Brain microvascular endothelial cell (primary cell): ENCODE data around the gene SCD5.

Source experiments
- DNase-seq: peaks from one replicate; pipeline ENCODE4 v3.0.0-alpha.2; 2020
- H3K27ac ChIP-seq: fragments of 250-450 bp; sonication (Bioruptor Pico); 2 replicates; pipeline ENCODE4 v1.5.1; 2020; ENCODE audit warnings: mild to moderate bottlenecking, moderate library complexity
- H3K27me3 ChIP-seq: fragments of 250-450 bp; sonication (Bioruptor Pico); replicated peaks from 2 replicates; pipeline ENCODE4 v1.5.1; 2020; ENCODE audit warnings: mild to moderate bottlenecking
- H3K36me3 ChIP-seq: fragments of 250-450 bp; sonication (Bioruptor Pico); replicated peaks from 2 replicates; pipeline ENCODE4 v1.5.1; 2020; ENCODE audit warnings: mild to moderate bottlenecking
- H3K4me3 ChIP-seq: 2 replicates; pipeline ENCODE4 v1.5.1; 2011; ENCODE audit warnings: low read depth, mild to moderate bottlenecking, control low read depth, low read length, moderate library complexity
- in situ Hi-C: cut with HindIII; loops from 2 replicates; pipeline ENCODE4 v1.10.0; 2017; ENCODE audit warnings: low sequenced_read_pairs, low pct_ligation_motif_present
- TF ChIP-seq, protein P1 (sequence below): IDR thresholded peaks from 2 replicates; pipeline ENCODE4 v1.5.1; 2011; ENCODE audit warnings: low read depth, mild to moderate bottlenecking, moderate library complexity, low read length, control low read depth, inconsistent platforms; ENCODE audit errors: missing control alignments

SCD5 gene

GRCh38 chr4:82692101-82692780 is 106.4 kb downstream of the SCD5 start:
- H3K27ac ChIP-seq = no peak overlapping the region
- DNase-seq = no peak
- in situ Hi-C loops = no loop called here

GRCh38 chr4:82691431-82691830 is 107.2 kb downstream of the SCD5 start:
- TF ChIP-seq, protein P1, sequence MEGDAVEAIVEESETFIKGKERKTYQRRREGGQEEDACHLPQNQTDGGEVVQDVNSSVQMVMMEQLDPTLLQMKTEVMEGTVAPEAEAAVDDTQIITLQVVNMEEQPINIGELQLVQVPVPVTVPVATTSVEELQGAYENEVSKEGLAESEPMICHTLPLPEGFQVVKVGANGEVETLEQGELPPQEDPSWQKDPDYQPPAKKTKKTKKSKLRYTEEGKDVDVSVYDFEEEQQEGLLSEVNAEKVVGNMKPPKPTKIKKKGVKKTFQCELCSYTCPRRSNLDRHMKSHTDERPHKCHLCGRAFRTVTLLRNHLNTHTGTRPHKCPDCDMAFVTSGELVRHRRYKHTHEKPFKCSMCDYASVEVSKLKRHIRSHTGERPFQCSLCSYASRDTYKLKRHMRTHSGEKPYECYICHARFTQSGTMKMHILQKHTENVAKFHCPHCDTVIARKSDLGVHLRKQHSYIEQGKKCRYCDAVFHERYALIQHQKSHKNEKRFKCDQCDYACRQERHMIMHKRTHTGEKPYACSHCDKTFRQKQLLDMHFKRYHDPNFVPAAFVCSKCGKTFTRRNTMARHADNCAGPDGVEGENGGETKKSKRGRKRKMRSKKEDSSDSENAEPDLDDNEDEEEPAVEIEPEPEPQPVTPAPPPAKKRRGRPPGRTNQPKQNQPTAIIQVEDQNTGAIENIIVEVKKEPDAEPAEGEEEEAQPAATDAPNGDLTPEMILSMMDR = no peak
- H3K4me3 ChIP-seq = no peak overlapping the region
- in situ Hi-C loops = no loop called here
- H3K27me3 ChIP-seq = no peaks in the 10 kb centered on the region
- no peak overlapping the region for H3K27ac ChIP-seq
- no peak for DNase-seq
- H3K36me3 ChIP-seq = no peaks in the 10 kb centered on the region

More at GRCh38 chr4:82692101-82692780, 106.4 kb downstream of the SCD5 start:
- Histone ChIP-seq H3K27me3 (no peaks in the 10 kb centered on the region), H3K36me3 (no peaks in the 10 kb centered on the region), H3K4me3 (no peak overlapping the region)
- TF ChIP-seq, protein P1 = no peak

GRCh38 chr4:82688091-82688795 is 110.4 kb downstream of the SCD5 start:
- Histone ChIP-seq H3K36me3 (no peaks in the 10 kb centered on the region), H3K27me3 (no peaks in the 10 kb centered on the region), H3K4me3 (no peak overlapping the region), H3K27ac (no peak overlapping the region)
- TF ChIP-seq, protein P1 = no peak
- no peak for DNase-seq
- in situ Hi-C loops = no loop called here

- in situ Hi-C loops = no loop called here
- Histone ChIP-seq H3K36me3 (no peaks in the 10 kb centered on the region), H3K4me3 (no peak overlapping the region), H3K27me3 (no peaks in the 10 kb centered on the region), H3K27ac (no peak overlapping the region)
- no peak for DNase-seq
- TF ChIP-seq, protein P1 = no peak
Measured at GRCh38 chr4:82687531-82687930, 111.1 kb downstream of the SCD5 start.

DNA sequence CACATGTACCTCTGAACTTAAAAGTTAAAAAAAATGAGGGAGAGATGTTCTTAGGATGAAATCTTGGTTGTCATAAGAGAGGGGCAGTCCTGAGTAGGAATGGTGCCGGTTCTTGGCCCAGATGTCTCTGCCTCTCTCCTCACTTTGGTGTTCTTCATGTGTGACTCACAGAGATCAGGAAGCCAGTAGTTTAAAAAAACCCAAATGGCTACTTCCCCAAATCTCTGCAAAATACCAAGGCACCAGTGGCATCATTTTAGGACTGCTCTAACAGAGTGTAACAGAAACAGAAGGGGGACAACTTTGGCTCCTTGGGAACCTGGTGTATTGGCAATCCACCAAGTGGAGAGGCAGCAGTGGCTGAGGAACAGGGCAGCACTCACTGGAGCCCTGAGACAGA is 116.8 kb downstream of the SCD5 start:
- Histone ChIP-seq H3K27me3 (no peaks in the 10 kb centered on the region), H3K4me3 (no peak overlapping the region), H3K36me3 (no peaks in the 10 kb centered on the region), H3K27ac (no peak overlapping the region)
- in situ Hi-C loops = no loop called here
- TF ChIP-seq, protein P1 = no peak
- no peak for DNase-seq
